WTC11 (cell line): ENCODE results near the gene ARID2. TPM values are rescaled to one million over a fixed set of nuclear protein-coding genes. Genes with fewer than 3 reads are reported as not detected.

ENCODE experiments used
- ATAC-seq: fragments of 200-7000 bp; cut with Tn5 transposase; 2 replicates; pipeline ENCODE4 v1.10.0; 2021; ENCODE audit warnings: mild to moderate bottlenecking, moderate library complexity
- CTCF ChIA-PET: fragments of 300-600 bp; sonication (Branson Sonifier 250); formaldehyde crosslinking; loops from one replicate; lab custom pipeline; 2021; ENCODE audit warnings: antibody characterized with exemption; lab: Charles Lee
- POLR2A ChIA-PET: fragments of 350-600 bp; sonication (Branson Sonifier 250); formaldehyde crosslinking; loops from one replicate; lab custom pipeline; 2021; ENCODE audit warnings: antibody characterized with exemption; lab: Charles Lee
- DNase-seq: peaks from one replicate; pipeline ENCODE4 v3.0.0; 2021; ENCODE audit warnings: low spot score
- H3K27ac Mint-ChIP-seq: 2 replicates; pipeline ENCODE4 v1.8.0; 2021; ENCODE audit warnings: mixed read lengths
- H3K27me3 Mint-ChIP-seq: 2 replicates; pipeline ENCODE4 v1.8.0; 2021; ENCODE audit warnings: low read depth, mild to moderate bottlenecking, moderate library complexity, mixed read lengths
- H3K36me3 Mint-ChIP-seq: 2 replicates; pipeline ENCODE4 v1.8.0; 2021; ENCODE audit warnings: mixed read lengths
- H3K4me1 Mint-ChIP-seq: 2 replicates; pipeline ENCODE4 v1.8.0; 2022; ENCODE audit warnings: mixed read lengths
- H3K4me3 Mint-ChIP-seq: 2 replicates; pipeline ENCODE4 v1.8.0; 2021; ENCODE audit warnings: mild to moderate bottlenecking, moderate library complexity, mixed read lengths
- H3K9me3 Mint-ChIP-seq: 2 replicates; pipeline ENCODE4 v1.8.0; 2021; ENCODE audit warnings: mixed read lengths
- ATF3 ChIP-seq: sonication (generic); formaldehyde crosslinking; conservative IDR thresholded peaks from 2 replicates; pipeline ENCODE4 v1.8.1; 2022; ENCODE audit warnings: mild to moderate bottlenecking, missing genetic modification reagents
- ELF4 ChIP-seq: sonication (generic); formaldehyde crosslinking; IDR thresholded peaks from 2 replicates; pipeline ENCODE4 v1.8.1; 2022; ENCODE audit warnings: low read depth, mild to moderate bottlenecking, moderate library complexity, missing genetic modification reagents
- ESRRA ChIP-seq: sonication (generic); formaldehyde crosslinking; IDR thresholded peaks from 2 replicates; pipeline ENCODE4 v1.8.1; 2022; ENCODE audit warnings: mild to moderate bottlenecking, missing genetic modification reagents, borderline replicate concordance
- ETV6 ChIP-seq: sonication (generic); formaldehyde crosslinking; IDR thresholded peaks from 2 replicates; pipeline ENCODE4 v1.8.1; 2022; ENCODE audit warnings: mild to moderate bottlenecking, missing genetic modification reagents
- HMGXB4 ChIP-seq: sonication (generic); formaldehyde crosslinking; IDR thresholded peaks from 2 replicates; pipeline ENCODE4 v1.8.1; 2023; ENCODE audit warnings: mild to moderate bottlenecking, moderate library complexity, missing genetic modification reagents
- JAZF1 ChIP-seq: fragments of 250-450 bp; sonication (Bioruptor Pico); IDR thresholded peaks from 2 replicates; pipeline ENCODE4 v1.9.0; 2021; ENCODE audit warnings: moderate library complexity, mild to moderate bottlenecking, inconsistent platforms
- JUN ChIP-seq: sonication (generic); formaldehyde crosslinking; IDR thresholded peaks from 2 replicates; pipeline ENCODE4 v1.8.0; 2023; ENCODE audit warnings: mild to moderate bottlenecking, missing genetic modification reagents
- KAT7 ChIP-seq: sonication (generic); formaldehyde crosslinking; IDR thresholded peaks from 2 replicates; pipeline ENCODE4 v1.8.1; 2023; ENCODE audit warnings: missing genetic modification reagents, mild to moderate bottlenecking, borderline replicate concordance
- MLX ChIP-seq: sonication (generic); formaldehyde crosslinking; IDR thresholded peaks from 2 replicates; pipeline ENCODE4 v1.8.1; 2023; ENCODE audit warnings: mild to moderate bottlenecking, missing genetic modification reagents, moderate library complexity
- MXD4 ChIP-seq: fragments of 250-450 bp; sonication (Bioruptor Pico); IDR thresholded peaks from 2 replicates; pipeline ENCODE4 v1.8.0; 2021; ENCODE audit warnings: mild to moderate bottlenecking, moderate library complexity, borderline replicate concordance
- PREB ChIP-seq: sonication (generic); formaldehyde crosslinking; IDR thresholded peaks from 2 replicates; pipeline ENCODE4 v1.8.1; 2022; ENCODE audit warnings: mild to moderate bottlenecking, missing genetic modification reagents, moderate library complexity, borderline replicate concordance
- SMAD3 ChIP-seq: sonication (generic); formaldehyde crosslinking; IDR thresholded peaks from 2 replicates; pipeline ENCODE4 v1.8.0; 2022; ENCODE audit warnings: missing genetic modification reagents, mild to moderate bottlenecking, borderline replicate concordance
- TEAD4 ChIP-seq: sonication (generic); formaldehyde crosslinking; IDR thresholded peaks from 2 replicates; pipeline ENCODE4 v1.8.0; 2022; ENCODE audit warnings: mild to moderate bottlenecking, missing genetic modification reagents
- USF1 ChIP-seq: sonication (generic); formaldehyde crosslinking; IDR thresholded peaks from 2 replicates; pipeline ENCODE4 v1.8.0; 2022; ENCODE audit warnings: mild to moderate bottlenecking, missing genetic modification reagents
- ZNF219 ChIP-seq: sonication (generic); formaldehyde crosslinking; IDR thresholded peaks from 2 replicates; pipeline ENCODE4 v1.8.0; 2023; ENCODE audit warnings: missing genetic modification reagents, mild to moderate bottlenecking, borderline replicate concordance
- ZNF317 ChIP-seq: sonication (generic); formaldehyde crosslinking; IDR thresholded peaks from 2 replicates; pipeline ENCODE4 v1.8.1; 2023; ENCODE audit warnings: low read depth, mild to moderate bottlenecking, moderate library complexity, missing genetic modification reagents, borderline replicate concordance
- ZNF396 ChIP-seq: fragments of 250-450 bp; sonication (Bioruptor Pico); IDR thresholded peaks from 2 replicates; pipeline ENCODE4 v1.8.0; 2021; ENCODE audit warnings: mild to moderate bottlenecking, moderate library complexity, borderline replicate concordance
- ZNF512 ChIP-seq: sonication (generic); formaldehyde crosslinking; IDR thresholded peaks from 2 replicates; pipeline ENCODE4 v1.8.1; 2022; ENCODE audit warnings: missing genetic modification reagents, borderline replicate concordance
- ZNF532 ChIP-seq: fragments of 250-450 bp; sonication (Bioruptor Pico); IDR thresholded peaks from 2 replicates; pipeline ENCODE4 v1.9.0; 2021; ENCODE audit warnings: mild to moderate bottlenecking, borderline replicate concordance
- ZNF671 ChIP-seq: fragments of 250-450 bp; sonication (Bioruptor Pico); IDR thresholded peaks from 2 replicates; pipeline ENCODE4 v1.8.0; 2021; ENCODE audit warnings: mild to moderate bottlenecking
- total RNA-seq: library from RNA; stranded (reverse); gene quantifications from 3 replicates; pipeline ENCODE4 v1.2.3, GENCODE V29; 2021

ARID2 gene
- total RNA-seq, 1 experiment from 2014 or later, result 33.9 TPM

- no peak for DNase-seq
- peaks cover 18% of the 10 kb centered on the region for H3K4me1 Mint-ChIP-seq
- H3K27me3 Mint-ChIP-seq, result no peaks in the 10 kb centered on the region
- ChIA-PET CTCF (no interaction called here), POLR2A (no interaction called here)
- ATAC-seq, result no peak
- H3K27ac Mint-ChIP-seq, result no peak overlapping the region
- peaks cover 48% of the 10 kb centered on the region for H3K36me3 Mint-ChIP-seq
- no peak overlapping the region for H3K4me3 Mint-ChIP-seq
- H3K9me3 Mint-ChIP-seq, result peaks cover 8% of the 10 kb centered on the region
- TF ChIP-seq ETV6 (CRISPR knock-in tag), result no peak
- TF ChIP-seq ZNF219 (CRISPR knock-in tag), result no peak
- no peak for TF ChIP-seq ZNF671 (CRISPR knock-in tag)
- no peak for TF ChIP-seq MLX
- TF ChIP-seq ELF4, result no peak
- no peak for TF ChIP-seq JAZF1 (CRISPR knock-in tag)
- no peak for TF ChIP-seq KAT7 (CRISPR knock-in tag)
- no peak for TF ChIP-seq ZNF512 (CRISPR knock-in tag)
- no peak for TF ChIP-seq TEAD4 (CRISPR knock-in tag)
- no peak for TF ChIP-seq ATF3
- TF ChIP-seq USF1 (CRISPR knock-in tag), result no peak
- TF ChIP-seq ZNF317 (CRISPR knock-in tag), result no peak
- TF ChIP-seq SMAD3 (CRISPR knock-in tag), result no peak
- no peak for TF ChIP-seq ESRRA (CRISPR knock-in tag)
- no peak for TF ChIP-seq ZNF532
- TF ChIP-seq PREB, result no peak
- TF ChIP-seq HMGXB4 (CRISPR knock-in tag), result no peak
- TF ChIP-seq ZNF396 (CRISPR knock-in tag), result no peak
- TF ChIP-seq MXD4 (CRISPR knock-in tag), result no peak
- TF ChIP-seq JUN (CRISPR knock-in tag), result no peak
Measured at GRCh38 chr12:45880533-45880932, 151.0 kb downstream of the ARID2 start.
